Epithelial cell of esophagus (primary cell): Measurements from ENCODE around the gene CBLB.

Experiments used
- DNase-seq: peaks from one replicate; pipeline ENCODE4 v3.0.0; 2010; ENCODE audit warnings: low read depth
- H3K4me3 ChIP-seq: 2 replicates; pipeline ENCODE4 v1.5.1; 2011; ENCODE audit warnings: mild to moderate bottlenecking, low read length, control low read depth
- CTCF ChIP-seq: IDR thresholded peaks from 2 replicates; pipeline ENCODE4 v1.5.1; 2011; ENCODE audit warnings: low read depth, mild to moderate bottlenecking, low read length, control low read depth, inconsistent platforms; ENCODE audit not compliant: insufficient read depth; ENCODE audit errors: missing control alignments

CBLB gene

GRCh38 chr3:105906836-105907235 lies 38.0 kb upstream of the CBLB start:
- DNase-seq: peak; percentile 92
- no peak overlapping the region for H3K4me3 ChIP-seq
- no peak for TF ChIP-seq CTCF

GRCh38 chr3:105906345-105906744 lies 37.5 kb upstream of the CBLB start:
- no peak for DNase-seq
- no peak for TF ChIP-seq CTCF
- no peak overlapping the region for H3K4me3 ChIP-seq

GRCh38 chr3:105905328-105905727 lies 36.5 kb upstream of the CBLB start:
- H3K4me3 ChIP-seq: no peak overlapping the region
- no peak for TF ChIP-seq CTCF
- DNase-seq: no peak

GRCh38 chr3:105904678-105905284 lies 36.0 kb upstream of the CBLB start:
- no peak for DNase-seq
- TF ChIP-seq CTCF: no peak
- H3K4me3 ChIP-seq: no peak overlapping the region

GRCh38 chr3:105904251-105904650 lies 35.4 kb upstream of the CBLB start:
- DNase-seq: no peak
- TF ChIP-seq CTCF: no peak
- H3K4me3 ChIP-seq: no peak overlapping the region

GRCh38 chr3:105899516-105899915 lies 30.7 kb upstream of the CBLB start:
- no peak for TF ChIP-seq CTCF
- peak; percentile 72 for DNase-seq
- H3K4me3 ChIP-seq: no peak overlapping the region

GRCh38 chr3:105891101-105891500 lies 22.3 kb upstream of the CBLB start:
- H3K4me3 ChIP-seq: no peak overlapping the region
- no peak for TF ChIP-seq CTCF
- no peak for DNase-seq
